ENCODE results near the gene UNC93A.
"Not testable (repeated sequence)": the region's sequence is repeated elsewhere in the genome, so short reads cannot be mapped to it uniquely, and the experiment has no call there.

UNC93A gene

DNA sequence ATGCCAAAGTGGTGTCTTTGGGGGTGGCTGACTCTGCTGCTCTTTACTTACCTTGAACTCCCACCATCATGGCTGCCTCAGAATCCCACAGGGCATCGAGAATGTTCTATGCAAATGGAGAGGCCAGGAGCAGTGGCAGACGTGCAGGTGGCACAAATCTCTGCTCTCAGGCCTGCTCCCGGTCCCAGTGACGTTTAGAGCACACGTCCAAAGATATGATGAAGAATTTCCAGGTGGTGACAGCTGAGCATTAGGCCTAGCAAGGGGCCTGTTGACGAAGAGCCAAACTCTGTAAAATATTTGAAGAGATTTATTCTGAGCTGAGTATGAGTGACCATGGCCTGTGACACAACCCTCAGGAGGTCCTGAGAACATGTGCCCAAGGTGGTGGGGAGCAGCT is 19.0 kb upstream of the UNC93A start:
- DNase-seq: no peak

- DNase-seq: no peak
Observed at GRCh38 chr6:167272696-167273379, 18.3 kb upstream of the UNC93A start.

DNA sequence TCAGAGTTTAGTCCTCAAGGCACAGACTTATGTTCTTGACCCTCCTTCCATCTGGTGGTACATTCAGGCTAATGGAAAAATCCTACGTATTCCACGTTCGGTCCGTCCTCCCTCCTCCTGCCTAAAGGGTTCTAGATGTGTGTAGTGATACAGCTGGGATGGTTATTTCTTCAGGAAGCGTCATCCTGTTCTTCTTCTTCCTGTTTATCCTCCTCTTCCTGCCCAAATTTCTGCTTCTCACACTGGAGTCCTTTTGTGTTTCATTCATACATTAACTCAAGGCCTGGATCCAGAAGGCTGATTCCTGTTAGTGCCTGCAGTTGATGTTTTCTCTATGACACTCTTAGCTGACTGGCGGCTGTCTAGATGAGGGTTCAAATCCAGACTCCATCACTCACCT is 16.8 kb upstream of the UNC93A start:
- no peak for DNase-seq

GRCh38 chr6:167275001-167275400 is 16.1 kb upstream of the UNC93A start:
- no peak for DNase-seq

- no peak for DNase-seq
Observed at GRCh38 chr6:167275436-167275835, 15.7 kb upstream of the UNC93A start.

- no peak for DNase-seq
Observed at GRCh38 chr6:167276772-167277533, 14.2 kb upstream of the UNC93A start.

GRCh38 chr6:167278173-167278940 is 12.8 kb upstream of the UNC93A start:
- DNase-seq: not testable (repeated sequence)

DNA sequence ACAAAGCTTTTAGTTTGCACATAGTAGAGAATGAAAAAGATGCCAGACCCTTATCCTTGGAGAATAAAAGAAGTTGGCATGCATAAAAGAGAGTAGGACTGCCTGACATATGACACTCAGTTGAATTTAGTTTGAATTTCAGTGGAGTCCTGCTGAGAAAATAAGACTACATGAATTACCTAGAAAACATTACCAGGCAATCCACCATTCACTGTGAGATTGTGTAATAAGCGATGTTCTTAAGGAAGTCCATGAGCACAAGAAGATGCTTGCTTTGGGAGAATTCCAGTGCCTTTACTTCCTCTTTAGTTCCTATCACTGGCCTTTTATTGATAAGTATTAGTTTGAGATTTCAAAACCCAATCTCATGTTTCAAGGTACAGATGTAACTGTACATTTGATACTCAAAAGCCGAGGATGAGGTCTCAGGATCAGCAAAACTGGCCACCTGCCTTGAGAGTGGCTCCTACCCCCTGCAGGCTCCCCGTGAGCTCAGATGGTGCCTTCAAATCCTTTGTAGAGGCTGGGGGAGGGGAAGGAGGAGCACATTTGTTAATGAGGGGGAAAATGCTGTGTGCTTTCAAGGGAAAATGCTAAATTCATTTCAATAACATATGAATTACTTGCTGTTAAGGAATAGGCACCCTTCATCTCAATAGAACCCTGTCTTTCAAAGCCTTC is 11.2 kb upstream of the UNC93A start:
- no peak for DNase-seq

DNA sequence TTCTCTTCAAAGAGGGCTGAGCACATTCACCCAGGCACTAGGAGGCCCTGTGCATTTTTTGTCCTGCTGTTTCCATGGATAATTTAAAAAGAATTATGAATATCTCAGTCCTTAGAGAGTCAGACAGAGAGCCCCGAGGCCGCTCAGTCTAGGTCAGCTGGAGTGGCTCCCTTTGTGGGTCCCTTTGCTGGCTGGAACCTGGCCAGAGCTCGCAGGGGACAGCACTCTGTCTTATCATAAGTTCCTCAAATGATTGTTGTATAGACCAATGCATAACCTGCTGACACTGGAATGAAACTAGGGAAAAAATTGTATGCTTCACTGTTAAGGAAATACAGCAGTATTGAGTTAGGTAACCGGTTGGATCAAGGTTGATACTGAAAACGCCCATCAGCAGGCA is 10.6 kb upstream of the UNC93A start:
- not testable (repeated sequence) for DNase-seq

DNA sequence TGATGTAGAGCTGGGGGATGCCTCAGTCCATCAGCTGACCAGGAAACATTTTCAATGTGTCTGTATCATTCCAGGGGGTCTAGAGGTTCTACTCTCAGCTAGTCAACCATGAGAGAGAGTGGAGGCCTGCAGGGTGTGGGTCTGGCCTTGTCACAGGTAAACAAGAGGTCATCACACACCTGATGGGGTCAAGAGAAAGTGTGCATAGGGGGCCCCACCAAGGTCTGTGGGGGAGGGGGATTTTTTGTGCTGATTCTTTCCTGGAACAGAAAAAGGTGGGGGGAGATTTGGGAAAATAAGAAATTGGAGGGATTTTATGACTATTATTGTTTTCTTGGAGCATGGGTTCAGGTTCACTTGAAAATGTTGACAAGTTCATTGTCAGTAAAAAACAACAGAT is 8.9 kb upstream of the UNC93A start:
- DNase-seq: no peak

DNA sequence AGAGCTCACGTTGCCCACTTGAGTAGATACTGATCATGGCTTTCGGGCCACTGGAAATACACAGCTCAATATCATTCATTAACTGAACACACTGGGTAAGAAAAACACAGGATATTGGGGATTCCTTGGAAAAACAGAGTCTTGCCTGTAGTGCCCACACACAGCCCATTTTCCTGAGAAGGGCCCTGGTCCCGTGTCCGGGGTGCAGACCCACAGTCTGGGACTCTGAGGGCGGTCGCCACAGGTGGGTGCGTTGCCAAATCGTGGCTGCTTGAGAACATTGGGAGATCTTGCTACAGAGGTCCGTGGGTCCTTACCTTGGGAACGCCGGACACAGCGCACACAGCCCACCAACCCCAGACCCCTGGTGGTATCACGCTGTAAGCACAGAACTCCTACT is 6.5 kb upstream of the UNC93A start:
- not testable (repeated sequence) for DNase-seq

DNA sequence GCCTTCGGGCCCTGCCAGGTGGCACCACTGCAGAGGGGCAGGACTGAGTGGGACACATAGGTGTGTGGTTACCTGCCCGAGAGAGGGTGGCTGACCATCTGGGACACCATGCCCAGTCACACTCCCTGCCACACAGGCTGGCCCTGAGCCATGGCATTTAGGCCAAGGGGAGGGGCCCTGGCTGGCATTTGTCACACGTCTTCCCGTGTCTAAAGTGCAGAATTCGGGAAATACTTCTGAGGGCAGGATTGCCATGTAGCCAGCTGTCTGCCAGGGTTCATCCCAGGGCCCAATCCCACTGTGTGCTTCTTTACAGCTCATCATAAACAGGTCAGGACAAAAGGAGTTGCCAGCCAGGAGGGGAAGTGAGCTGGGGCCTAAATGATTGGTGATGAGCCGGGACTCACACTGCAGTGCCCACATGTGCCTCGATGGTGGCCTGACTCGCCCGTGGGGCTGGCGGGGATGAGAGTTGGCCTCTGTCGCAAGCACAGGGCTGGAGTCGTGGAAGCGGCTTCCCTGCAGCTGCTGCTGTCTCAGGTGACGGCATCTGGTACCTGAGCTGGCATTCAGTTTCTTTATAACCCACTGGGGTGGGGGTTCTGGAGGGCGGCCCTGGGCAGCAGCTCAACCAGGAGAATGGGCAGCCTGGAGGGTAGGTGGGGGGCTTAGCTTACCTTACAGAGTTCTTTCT is 5.9 kb upstream of the UNC93A start:
- no peak for DNase-seq

DNA sequence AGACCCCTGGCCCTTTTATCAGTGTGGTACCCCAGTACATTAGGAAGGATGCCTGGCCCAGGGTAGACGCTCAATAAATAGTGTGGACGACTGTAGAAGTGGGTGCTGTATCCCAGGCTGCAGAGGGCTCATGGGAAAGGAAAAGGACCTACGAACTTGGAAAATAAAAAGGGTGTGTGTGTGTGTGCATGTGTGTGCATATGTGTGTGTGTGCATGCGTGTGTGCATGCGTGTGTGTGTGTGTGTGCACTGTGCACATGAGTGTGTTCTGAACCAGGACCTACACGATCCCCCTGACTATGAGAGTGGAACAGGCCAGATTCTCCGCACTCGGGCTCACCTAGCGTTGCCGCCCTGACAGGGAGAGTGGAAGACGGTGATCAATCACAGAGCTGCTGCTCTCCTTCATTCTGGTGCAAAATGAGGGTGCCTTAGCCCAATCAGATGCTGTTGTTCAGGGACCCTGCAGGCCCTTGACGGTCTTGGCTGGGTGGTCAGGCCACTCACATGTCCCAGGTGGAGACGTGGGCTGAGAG is 3.5 kb upstream of the UNC93A start:
- no peak for DNase-seq

DNA sequence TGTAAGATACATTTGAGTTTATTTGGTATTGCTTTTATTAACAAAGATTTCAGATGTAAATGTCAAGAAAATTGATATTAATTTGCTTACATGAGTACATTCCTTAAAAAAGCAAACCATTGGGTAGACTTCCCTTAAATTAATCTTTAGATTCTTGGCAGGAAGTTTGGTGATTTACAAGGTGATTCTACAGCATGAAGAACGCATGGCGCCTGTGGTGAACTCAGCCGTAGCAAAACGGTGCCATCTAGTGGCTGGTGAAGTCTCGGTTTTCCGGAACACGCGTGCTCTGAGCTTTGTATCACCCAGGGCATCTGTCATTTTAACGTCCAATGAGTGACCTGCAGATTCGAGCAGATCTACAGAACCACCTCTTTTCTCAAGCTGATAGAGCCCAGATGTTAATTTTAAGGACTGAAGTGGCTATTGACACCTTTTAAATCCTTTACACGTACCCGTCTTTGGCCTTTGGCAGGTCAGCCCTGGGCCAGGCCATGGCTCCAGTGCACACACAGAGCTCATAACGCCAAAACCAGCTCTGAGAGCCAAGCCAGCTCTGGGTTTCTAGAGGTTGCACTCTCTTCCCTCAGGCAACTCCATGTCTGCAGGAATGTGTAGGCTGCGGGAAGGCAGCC is 2.4 kb upstream of the UNC93A start:
- DNase-seq: peak; percentile 62

GRCh38 chr6:167289291-167289690 is 1.8 kb upstream of the UNC93A start:
- not testable (repeated sequence) for DNase-seq

DNA sequence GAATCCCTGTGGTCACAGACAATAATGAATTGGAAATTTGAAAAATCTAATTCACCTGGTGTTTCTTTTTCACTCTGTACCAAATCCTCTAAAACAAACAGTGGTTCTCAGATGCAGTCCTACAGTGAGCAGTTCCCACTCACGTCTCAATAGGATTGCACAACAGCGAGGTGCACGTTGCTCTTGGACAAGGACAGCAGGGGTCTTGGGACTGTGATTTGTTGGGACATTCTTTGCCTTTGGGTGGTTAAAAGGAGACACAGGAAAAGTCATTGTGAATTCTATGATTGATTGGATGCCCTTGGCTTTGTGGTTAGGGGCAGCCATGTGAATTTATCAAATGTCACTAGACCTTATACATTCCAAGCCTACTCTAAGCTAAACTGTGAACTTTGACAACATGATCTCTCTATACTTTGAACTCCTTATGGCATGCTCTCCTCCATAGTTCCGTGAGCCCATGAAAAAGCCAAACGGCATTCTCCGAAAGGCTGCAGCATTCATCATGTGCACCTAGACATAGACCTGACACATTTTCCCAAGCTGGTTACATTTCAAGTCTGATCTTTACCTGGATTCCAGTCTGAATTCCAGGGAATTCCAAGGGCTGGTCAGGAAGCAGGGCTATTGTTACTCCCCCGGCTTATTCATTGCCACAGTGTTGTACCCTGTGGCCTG is 647 bp downstream of the UNC93A start:
- no peak for DNase-seq

DNA sequence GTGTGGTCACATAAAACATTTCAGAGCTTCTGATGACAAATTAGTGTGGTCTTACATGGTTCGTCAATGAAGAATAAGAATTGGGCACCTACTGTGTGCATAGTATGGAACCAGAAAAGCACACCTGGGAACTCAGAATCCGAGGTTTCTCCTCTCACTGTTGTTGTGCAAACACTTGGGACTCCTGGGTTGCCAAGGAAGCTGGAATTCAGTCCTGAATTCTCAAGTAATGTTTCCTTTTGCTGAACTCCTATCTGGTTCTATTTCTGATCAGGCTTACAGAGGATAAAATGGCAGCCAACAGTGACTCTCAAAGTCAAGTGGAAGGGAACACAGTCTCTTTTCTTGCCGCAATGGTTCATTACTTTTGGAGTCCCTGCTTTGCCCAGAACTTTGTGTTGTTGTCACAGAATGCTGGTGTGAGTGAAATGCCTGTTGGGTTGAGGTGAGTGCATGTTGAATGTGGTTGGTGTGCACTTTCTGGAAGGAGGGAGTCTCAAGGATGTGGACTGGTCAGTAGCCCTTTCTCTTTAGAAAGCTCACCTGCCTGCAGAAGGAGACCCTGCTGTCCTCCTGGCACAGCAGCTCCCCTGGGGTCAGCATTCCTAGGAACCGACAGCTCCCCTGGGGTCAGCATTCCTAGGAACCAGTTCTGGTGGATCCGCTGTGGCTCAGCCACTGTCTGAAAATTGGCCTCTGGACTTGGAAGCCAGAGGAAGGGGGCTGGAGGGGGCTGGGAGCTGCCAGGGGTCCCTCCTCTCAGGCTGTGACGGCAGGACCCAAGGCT is 1.4 kb downstream of the UNC93A start:
- no peak for DNase-seq

DNA sequence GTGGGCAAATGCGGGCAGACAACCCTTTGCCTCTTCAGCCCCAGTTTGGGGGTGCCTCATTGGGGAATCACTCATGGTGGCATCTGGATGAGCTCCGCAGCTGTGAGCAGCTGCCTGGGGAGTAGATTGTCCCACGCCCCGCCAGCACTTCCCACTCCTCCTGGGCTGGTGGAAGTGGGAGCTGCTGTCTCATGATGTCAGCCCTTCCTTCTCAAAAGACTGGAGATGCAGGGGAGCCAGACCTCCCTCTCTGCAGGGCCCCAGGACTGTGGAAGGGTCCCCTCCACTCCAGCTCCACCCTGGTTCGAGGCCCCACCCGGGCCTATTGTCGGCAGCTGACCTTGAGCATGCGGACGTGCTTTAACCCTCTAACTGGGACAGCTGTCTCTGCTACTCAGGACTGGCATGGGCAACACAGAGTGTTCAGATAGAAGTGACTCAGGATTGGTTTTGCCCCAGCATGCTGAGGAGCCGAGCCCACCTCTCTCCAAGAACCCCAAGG is 2.0 kb downstream of the UNC93A start:
- DNase-seq: no peak

- no peak for DNase-seq
Observed at GRCh38 chr6:167293590-167294091, 2.5 kb downstream of the UNC93A start.

- no peak for DNase-seq
Observed at GRCh38 chr6:167294241-167294640, 3.1 kb downstream of the UNC93A start.

All from NCI-H1105 treated with DMSO at 0.1 percent for 48 hours (cell line).